Measurements from ENCODE around the gene CNTNAP2. TPM values are rescaled to one million over a fixed set of nuclear protein-coding genes. Genes with fewer than 3 reads are reported as not detected.
"Not testable (repeated sequence)": the region's sequence is repeated elsewhere in the genome, so short reads cannot be mapped to it uniquely, and the experiment has no call there.

Gene CNTNAP2
- polyA plus RNA-seq, 3 donors: 15.2 to 28.4 (median 19.5) TPM

DNA sequence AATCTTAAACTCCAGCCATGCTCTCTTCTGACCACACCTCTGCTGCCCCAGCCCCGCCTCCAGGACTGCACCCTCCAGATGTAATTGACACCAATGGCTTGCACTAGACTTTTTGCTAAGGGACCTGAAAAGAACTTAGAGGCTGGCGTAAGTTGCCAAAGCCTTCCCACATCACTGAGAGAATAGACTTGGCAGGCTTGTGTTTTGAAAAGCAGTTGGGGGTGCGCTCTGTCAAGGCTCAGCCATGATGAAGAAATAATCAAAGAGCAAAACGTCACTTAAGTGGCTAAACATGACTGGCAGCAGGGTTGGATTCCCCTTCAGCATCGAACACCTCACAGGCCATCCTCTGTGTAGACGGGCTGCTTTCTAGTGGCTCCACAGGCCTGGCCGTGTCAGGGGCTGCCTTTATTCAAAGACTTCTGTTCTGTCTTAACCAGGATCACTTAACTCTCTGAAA lies 2278.8 kb downstream of the CNTNAP2 start:
- DNase-seq: no peak

DNA sequence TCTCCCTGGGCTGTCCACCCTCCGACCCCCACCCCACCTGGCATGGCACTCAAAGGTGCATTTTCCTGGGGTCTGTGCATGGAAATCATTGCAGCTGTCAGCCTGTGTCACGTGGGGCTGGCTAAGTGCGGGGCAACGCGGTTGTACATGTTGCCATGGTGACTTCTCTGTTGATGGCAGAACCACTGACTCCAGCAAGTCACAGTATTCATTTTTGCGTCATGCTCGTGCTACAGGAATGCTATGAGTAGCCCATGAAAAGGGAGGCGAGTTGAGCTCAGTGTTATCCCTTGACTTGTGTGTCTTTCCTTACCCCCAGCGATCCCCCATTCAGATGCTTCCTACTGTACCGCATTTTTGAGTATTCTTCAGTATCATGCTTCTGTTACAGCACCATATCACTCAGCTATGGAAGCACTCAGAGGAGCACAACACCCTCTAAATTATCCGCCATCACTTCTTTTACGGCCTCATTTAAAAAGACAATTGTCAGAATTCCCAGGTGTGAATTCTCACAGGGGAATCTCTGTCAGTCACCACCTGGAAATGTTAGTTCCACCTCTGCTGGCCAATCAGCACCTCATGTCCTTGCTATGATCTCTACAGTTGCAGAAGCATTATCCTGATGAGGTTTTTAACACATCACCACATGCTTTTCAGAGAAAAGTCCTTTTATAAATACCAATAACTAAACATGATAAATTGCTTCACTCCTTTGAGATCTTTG lies 2279.6 kb downstream of the CNTNAP2 start:
- peak; percentile 27 for DNase-seq

DNA sequence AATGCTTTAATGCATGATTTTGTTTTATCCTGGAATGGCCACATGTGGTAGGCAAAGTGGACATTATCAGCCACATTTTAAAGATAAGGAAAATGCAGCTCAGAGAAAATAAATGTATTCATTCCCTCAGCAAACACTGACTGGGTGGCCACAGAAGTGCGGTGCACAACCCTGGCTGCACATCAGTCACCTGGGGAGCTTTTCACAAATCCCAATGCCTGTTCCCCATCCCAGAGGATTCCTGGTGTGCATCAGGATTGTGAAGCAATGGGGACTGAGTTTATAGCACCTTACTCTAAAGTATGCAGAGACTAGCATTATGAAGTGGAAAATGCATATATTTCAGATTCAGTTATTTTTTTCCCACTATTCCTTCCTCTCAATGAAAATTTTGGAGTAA lies 2280.5 kb downstream of the CNTNAP2 start:
- no peak for DNase-seq

DNA sequence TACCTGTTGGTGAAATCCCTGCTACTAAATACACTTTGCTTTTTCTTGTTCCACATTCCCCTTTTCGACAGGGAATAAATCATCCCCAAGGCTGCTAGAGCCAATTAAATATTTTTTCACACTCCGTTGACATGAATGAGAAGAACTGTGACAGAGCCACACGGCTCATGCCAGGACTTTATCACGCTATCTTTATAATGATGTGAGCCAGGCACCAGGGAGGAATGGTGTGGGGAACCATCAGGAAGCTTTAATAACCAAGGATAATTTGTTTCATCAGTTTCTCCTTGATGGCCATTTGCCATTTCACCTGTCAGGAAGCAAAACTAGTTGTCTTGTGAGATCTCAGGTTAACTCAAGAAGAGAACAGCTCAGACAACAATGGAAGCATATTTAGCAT lies 2280.9 kb downstream of the CNTNAP2 start:
- DNase-seq: peak; percentile 29

DNA sequence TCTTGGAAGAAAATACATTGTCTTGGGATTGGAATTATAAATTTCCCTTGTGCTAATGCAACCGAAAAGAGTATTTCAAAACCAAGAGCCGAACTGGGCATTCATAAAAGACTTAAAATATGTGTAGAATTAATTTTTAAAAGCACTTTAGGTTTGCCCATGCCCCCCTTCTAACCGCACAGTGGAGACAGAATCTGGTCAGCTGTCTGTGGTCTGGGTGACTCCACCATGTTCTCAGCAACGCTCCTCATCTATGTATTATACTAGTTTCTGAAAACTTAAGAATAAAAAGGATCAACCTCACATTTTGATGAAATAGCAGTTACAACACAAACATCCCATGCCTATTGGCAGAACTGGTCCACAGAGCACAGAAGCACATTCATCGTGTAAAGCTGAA lies 2281.4 kb downstream of the CNTNAP2 start:
- DNase-seq: no peak

DNA sequence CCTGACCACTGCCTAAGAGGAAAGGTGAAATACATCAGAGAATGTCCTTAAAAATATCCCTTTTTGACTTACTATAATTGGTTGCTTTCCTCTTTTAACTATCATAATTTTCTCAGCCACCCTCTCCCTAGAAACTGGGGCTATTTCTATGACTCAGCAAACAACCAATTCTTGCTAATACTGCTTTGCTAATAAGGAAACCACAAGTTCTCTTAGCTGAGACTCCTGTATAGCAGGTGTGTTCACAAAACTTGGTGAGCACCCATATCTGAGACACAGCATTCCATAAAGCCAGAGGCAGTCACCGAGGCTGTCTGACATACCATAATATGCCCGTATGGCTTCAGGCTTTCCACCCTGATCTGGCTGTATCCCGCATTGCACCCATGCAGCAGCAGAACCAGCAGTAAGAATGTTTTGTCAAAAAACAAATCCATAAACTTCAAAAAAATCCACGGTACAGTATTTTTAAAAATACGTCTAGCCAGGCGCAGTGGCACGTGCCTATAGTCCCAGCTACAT lies 2282.3 kb downstream of the CNTNAP2 start:
- no peak for DNase-seq

DNA sequence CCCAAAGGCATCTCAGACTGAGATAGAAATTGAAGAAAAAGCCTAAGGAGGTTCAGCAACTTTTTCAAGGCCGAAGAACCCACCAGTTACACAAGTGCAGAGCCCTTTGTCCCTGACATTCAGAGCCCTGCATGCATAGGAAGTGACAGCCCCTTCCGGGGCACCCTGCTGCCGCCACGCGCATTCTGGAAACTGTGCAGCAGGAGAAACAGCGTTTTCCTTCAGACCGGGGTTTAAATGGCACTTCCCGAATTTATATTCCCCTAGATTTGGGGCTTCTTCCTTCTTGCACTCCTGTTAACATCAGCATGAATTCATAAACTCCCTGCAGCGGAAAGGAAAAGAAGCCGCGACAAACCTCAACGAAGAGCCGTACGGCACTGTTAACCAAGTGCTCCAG lies 2283.5 kb downstream of the CNTNAP2 start:
- no peak for DNase-seq

DNA sequence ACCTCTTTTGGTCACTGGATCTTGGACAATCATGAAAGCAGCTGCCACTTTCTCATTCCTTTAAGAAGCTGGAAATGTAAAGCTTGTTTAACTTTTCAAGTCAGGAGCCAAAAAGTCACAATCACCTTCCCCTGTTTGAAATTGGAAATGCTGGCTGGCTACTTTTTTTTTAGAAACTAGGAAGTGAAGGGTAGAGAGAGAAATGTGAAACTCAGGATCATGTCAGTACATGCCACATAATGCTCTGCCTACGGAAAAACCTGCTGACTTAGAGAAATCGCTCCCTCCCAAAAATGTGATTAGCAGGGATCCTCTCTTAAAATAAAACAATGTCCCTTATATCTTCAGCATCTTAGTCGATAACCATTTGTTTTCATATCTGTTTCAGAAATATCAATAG lies 2285.6 kb downstream of the CNTNAP2 start:
- no peak for DNase-seq

DNA sequence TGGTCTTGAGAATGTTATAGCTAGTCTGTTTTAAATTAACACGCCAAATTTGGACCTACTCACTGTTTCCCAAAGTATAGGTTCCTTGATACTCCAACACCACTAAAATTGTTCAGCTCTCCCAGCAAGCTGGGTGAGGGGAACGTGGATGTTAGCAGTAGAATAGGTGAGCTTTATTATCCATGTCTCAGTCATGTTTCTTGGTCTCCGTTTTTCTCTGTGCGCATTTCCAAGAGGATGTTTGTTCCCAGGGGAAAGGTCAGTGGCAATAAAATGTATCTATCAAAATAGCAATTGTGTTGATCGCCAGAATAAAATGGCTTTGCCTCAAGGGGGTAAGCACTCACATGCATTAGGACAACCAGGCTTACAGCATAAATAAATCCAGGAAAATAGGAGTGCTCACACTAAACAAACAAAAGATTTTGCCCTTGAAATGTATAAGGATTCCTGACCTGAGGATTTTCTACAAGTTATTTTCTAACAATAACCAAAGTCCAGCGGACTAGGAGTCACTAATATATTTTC lies 2286.9 kb downstream of the CNTNAP2 start:
- DNase-seq: no peak

DNA sequence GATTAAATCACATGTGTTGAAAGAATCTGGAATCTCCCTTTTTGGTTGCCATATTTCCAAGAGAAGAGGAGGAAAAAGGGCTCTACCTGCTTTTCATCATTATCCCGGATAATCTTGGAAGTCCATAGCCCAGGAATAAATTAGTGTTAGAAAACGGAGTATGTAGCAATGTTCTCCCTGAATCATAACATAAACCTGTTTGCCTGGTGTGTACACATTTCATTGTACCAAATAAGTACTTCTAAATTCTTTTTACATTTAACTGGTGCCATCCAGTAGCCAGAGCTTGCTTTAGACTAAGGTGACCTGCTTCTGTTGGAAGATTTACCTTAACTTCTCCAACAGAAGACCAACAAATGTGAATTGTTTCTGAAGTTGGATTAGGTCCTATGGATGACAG lies 2291.7 kb downstream of the CNTNAP2 start:
- no peak for DNase-seq

DNA sequence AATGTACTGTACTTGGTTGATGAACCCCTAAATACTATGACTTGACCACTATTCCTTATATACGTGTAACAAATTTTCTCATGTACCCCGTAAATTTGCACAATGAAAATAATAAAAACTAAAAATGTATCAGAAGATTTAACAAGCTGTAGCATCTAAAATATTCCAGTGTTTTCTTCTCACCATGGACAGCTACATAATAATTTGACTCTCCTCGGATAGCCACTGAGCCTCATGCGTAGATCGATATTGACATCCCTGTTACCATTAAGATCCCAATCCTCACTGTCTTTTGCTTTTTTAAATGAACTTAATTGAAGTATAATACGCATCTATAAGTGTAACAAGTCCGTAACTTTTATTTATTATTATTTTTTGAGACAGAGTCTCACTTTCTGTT lies 2294.3 kb downstream of the CNTNAP2 start:
- no peak for DNase-seq

DNA sequence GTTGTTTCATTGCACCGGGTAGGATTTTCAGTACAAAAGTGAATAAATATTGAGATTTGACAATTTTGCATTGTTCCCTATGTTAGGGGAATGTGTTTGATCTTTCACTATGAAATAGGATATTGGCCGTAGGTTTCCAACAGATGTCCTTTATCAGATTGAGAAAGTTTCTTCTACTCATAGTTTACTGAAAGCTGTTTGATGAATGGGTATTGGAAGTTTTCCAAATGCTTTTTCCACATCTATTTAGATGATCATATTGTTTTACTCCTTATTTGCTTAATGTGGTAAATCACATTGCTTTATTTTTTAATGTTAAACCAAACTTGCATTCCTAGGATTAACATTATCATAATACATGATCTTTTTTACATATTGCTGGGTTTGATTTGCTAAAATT lies 2296.1 kb downstream of the CNTNAP2 start:
- peak; percentile 27 for DNase-seq

DNA sequence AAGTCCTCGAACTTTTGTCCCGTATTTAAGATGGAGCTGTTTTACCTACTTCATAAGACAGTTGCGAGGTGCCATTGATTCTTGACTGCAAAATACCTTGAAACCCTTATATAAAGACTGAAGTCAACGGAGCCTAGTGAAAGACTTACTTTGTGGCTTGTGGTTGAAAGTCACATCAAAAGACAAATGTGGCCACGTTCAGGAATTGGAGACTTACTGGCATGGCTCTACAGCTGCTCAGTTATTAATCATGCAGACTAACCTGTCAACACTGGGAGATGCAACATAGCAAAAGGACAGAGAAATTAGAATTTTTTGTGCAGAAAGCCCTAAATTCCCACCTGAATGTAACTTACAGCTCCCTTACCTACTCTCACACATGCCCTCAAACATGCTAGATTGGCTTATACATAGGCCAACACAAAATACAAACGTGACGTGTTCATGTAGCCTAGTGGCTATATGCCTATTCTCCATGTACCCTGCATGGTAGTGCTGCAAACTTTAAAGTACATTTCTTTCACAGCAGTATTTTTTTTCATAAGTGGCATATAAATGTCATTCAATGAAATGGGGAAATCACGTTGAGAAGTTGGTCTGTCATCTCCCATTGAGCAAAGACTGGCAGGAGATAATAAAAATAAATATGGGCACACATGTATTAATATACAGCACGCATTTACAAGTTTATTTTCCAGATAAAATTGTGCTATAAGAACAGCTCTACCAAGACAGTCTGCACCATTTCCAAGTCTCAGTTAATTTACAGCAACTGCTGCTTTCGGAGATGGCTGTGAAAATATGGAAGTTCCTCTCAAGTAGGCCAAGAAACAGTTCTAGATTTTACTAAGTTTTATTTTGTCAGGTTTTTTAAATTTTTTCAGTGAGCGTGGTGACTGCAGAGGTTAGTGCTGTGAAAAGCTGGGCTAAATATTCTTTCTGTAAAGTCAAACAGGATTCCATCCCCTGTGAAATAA lies 2303.5 kb downstream of the CNTNAP2 start:
- no peak for DNase-seq

DNA sequence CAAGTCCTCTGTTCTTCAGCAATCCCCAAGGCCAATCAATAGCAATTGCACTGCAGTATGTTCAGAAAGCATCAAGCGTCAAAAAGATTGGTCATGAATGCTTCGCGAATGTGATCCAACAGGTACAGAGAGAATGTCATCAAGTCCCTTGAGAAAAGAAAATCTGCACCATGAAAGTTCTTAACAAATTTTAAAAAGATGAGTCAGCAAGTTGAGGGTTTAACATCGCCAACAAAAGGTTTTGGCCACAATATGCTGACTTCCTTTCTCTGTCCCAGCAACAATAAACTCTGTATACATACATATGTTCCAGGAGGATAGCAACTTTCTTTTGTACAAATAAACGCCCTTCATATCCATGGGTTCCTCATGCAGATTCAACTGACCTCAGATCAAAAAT lies 2305.4 kb downstream of the CNTNAP2 start:
- DNase-seq: no peak

DNA sequence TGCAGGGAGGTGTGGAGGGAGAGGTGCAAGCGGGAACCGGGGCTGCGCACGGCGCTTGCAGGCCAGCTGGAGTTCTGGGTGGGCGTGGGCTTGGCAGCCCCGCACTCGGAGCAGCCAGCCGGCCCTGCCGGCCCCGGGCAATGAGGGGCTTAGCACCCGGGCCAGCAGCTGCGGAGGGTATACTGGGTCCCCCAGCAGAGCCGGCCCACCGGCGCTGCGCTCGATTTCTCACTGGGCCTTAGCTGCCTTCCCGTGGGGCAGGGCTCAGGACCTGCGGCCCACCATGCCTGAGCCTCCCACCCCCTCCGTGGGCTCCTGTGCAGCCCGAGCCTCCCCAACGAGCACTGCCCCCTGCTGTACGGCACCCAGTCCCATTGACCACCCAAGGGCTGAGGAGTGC lies 2309.8 kb downstream of the CNTNAP2 start:
- not testable (repeated sequence) for DNase-seq

DNA sequence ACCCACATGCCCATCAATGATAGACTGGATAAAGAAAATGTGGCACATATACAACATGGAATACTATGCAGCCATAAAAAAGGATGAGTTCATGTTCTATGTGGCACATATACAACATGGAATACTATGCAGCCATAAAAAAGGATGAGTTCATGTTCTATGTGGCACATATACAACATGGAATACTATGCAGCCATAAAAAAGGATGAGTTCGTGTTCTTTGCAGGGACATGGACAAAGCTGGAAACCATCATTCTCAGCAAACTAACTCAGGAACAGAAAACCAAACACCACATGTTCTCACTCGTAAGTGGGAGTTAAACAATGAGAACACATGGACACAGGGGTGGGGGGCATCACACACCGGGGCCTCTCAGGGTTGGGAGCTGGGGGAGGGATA lies 2314.1 kb downstream of the CNTNAP2 start:
- DNase-seq: not testable (repeated sequence)

DNA sequence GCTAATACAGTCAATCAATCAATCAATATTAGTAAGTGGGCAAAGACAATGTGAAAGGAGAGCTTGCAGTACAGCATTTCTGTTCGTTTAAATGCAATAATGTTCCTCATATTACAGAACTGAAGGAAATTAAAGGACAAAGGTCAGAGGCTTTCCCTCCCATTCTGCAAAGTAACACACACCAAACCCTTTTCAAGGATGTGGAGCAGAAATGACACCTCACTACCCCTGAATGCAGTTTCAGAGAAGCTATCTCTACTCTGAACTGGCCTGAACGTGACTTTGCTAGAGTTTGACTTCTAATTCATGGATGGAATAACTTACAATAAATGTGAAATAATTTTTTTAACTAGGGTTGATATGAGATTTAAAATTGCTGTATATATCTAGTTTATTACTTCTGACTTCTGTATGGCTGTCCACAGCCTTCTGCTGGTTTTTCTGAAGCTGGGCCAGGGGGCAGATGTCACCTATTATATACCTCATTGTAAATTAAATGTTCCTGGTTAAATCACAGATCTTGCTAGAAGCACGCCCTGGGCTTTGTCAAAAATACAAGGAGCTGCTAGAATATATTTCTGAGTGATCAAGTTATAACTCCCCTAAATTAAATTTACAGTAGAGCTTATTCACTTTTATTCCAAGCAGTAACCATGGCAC lies 2317.1 kb downstream of the CNTNAP2 start:
- no peak for DNase-seq

DNA sequence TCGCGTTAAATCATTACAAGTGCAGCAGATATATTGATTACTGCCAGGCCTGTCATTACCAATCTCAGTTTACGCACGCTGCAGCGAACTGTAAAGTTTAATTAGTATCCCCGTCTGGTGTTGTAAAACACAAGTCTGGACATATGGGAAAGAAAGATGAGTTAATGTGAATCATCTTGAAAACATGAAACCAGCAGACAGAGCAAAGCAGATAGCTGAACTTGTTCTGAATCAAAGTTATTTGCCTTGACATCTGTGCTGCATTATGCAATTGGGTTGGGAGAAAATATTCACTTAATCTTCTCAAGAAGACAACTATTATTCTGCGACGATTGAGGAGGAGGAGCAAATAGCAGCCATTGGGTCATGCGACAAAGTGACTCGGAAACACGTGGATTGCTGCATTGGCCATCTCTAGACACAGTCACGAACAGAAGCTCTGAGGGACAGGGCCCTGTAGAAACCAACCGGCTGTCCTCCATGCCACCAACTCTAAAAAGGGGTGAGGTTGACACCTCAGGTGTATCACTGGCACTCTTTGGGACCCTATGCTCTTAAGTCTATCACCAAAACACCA lies 2317.7 kb downstream of the CNTNAP2 start:
- no peak for DNase-seq

DNA sequence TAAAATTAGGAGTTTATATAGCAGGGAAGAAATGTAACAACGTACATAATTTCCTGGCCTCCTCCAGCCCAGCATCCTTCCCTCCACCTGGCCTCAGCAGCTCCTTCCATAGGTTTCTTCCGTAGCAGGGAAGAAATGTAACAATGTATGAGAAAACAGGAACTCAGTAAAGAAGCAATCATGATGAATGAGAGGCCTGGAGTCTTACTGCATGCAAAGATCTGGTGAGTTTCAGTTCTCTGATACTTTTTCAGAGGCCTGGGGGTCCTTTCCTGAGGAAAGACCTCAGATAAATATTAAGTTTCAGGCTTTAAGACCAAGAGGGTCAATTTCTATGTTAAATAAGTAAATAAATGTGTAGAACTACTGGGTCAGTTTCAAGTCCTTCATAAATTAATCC lies 2318.3 kb downstream of the CNTNAP2 start:
- DNase-seq: no peak

DNA sequence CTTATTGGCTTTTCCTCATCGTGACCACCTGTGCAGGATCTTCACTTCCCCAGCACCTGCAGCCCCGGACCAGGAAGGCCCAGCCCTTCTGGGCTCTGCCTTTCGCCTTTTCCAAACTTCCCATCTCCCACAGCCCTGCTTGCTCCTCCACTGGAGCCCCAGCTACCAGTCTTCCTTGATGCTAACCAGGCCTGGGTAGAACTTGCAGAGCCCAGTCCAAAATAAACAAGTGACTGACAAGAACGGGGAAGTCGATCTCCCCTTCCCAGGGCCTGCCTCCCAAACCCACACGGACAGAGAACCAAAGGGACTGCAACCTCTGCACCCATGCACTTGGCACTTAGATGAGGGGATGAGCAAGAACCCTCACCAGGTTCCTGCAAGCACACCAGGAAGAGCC lies 2319.1 kb downstream of the CNTNAP2 start:
- no peak for DNase-seq

DNA sequence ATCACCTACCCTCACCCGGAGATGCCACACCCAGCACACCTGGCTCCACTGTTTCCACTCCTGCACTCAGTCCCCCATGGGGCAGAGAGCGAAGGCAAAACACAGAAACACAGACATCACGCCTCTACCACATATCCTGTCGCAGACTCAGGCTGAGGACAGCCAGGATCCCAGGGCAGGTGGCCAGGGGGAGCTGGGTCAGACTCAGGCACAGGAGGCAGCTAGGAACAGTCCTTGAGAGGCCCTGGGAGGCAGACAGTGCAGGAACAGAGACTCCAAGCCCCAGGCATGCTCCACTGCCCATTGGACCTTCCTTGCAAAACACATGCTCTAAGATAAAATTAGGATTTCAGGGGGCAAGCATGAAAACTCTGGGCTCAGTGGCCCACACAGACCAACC lies 2319.5 kb downstream of the CNTNAP2 start:
- DNase-seq: no peak

DNA sequence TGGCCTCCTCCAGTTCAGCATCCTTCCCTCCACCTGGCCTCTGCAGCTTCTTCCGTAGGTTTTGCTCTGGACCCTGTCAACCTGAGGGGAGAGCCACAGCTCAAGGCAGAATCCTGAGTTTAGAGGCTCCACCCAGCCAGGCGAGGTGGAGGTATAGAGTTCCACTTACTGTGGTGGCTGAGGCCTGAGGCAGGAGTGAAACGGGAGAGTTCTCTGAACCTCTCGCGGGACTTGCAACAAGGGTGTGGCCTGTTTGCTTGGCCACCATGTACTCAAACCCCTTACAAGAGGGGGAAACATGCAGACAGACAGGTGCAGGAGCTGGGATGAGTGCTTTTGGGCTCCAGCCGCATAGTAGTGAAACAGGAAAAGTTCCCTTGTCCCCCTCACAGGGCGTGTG lies 2320.0 kb downstream of the CNTNAP2 start:
- DNase-seq: no peak
